PC-3 (cell line): ENCODE measurements around the gene TTC14. TPM values are rescaled to one million over a fixed set of nuclear protein-coding genes. Genes with fewer than 3 reads are reported as not detected.

ENCODE experiments used
- ATAC-seq: fragments of 200-7000 bp; cut with Tn5 transposase; 2 replicates; pipeline ENCODE4 v1.9.1; 2020; ENCODE audit warnings: mild to moderate bottlenecking, moderate library complexity
- BruUV-seq: library from RNA; stranded (reverse); fragments of 400-500 nt; replicated peaks from 2 replicates; lab custom pipeline; 2021; lab: Mats Ljungman, UMichigan
- CTCF ChIA-PET: fragments of 300-600 bp; sonication (Branson Sonifier 250); formaldehyde crosslinking; loops from one replicate; lab custom pipeline; 2022; ENCODE audit warnings: antibody characterized with exemption; lab: Charles Lee
- POLR2A ChIA-PET: fragments of 300-600 bp; sonication (Branson Sonifier 250); formaldehyde crosslinking; loops from one replicate; lab custom pipeline; 2022; ENCODE audit warnings: antibody characterized with exemption; ENCODE audit not compliant: unreplicated experiment; lab: Charles Lee
- DNase-seq: peaks from one replicate; pipeline ENCODE4 v3.0.0-alpha.2; 2015
- H2AFZ ChIP-seq: fragments of 300-600 bp; sonication (generic); 2 replicates; pipeline ENCODE4 v1.6.0; 2016; ENCODE audit warnings: antibody characterized with exemption, low read length
- H3F3A ChIP-seq: fragments of 300-600 bp; sonication (generic); one replicate; pipeline ENCODE4 v1.6.0; 2017; ENCODE audit warnings: antibody characterized with exemption, low read length, control low read depth, mild to moderate bottlenecking; ENCODE audit not compliant: unreplicated experiment
- H3K27ac ChIP-seq: fragments of 300-600 bp; sonication (generic); 2 replicates; pipeline ENCODE4 v1.5.1; 2016; ENCODE audit warnings: mild to moderate bottlenecking, low read length
- H3K27me3 ChIP-seq: fragments of 300-600 bp; sonication (generic); 2 replicates; pipeline ENCODE4 v1.6.1; 2016; ENCODE audit warnings: low read length, mixed read lengths
- H3K36me3 ChIP-seq: fragments of 300-600 bp; sonication (generic); 2 replicates; pipeline ENCODE4 v1.6.1; 2016; ENCODE audit warnings: low read depth, mixed run types, low read length, mixed read lengths
- H3K4me1 ChIP-seq: fragments of 300-600 bp; sonication (generic); 2 replicates; pipeline ENCODE4 v1.5.1; 2016; ENCODE audit warnings: low read length; ENCODE audit not compliant: insufficient read depth
- H3K4me2 ChIP-seq: fragments of 300-600 bp; sonication (generic); 2 replicates; pipeline ENCODE4 v1.6.0; 2016; ENCODE audit warnings: low read length
- H3K4me3 ChIP-seq: fragments of 300-600 bp; sonication (generic); 2 replicates; pipeline ENCODE4 v1.5.1; 2016; ENCODE audit warnings: mild to moderate bottlenecking, low read length, mixed read lengths
- H3K79me2 ChIP-seq: fragments of 300-600 bp; sonication (generic); 2 replicates; pipeline ENCODE4 v1.6.1; 2017; ENCODE audit warnings: low read length, mixed read lengths
- H3K9ac ChIP-seq: fragments of 300-600 bp; sonication (generic); 2 replicates; pipeline ENCODE4 v1.6.0; 2016; ENCODE audit warnings: mild to moderate bottlenecking, low read length
- H3K9me2 ChIP-seq: fragments of 300-600 bp; sonication (generic); replicated peaks from 2 replicates; pipeline ENCODE4 v1.6.1; 2016; ENCODE audit warnings: mixed run types, low read length, mixed read lengths
- H3K9me3 ChIP-seq: fragments of 300-600 bp; sonication (generic); 2 replicates; pipeline ENCODE4 v1.6.1; 2016; ENCODE audit warnings: low read length, mixed read lengths
- H4K20me1 ChIP-seq: fragments of 300-600 bp; sonication (generic); 2 replicates; pipeline ENCODE4 v1.6.1; 2016; ENCODE audit warnings: low read length, mixed read lengths
- CTCF ChIP-seq: fragments of 300-600 bp; sonication (generic); conservative IDR thresholded peaks from 2 replicates; pipeline ENCODE4 v1.5.1; 2017; ENCODE audit warnings: antibody characterized with exemption, low read depth, mild to moderate bottlenecking, low read length
- EZH2 ChIP-seq: fragments of 300-600 bp; sonication (generic); IDR thresholded peaks from one replicate; pipeline ENCODE4 v1.6.1; 2017; ENCODE audit warnings: antibody characterized with exemption, mild to moderate bottlenecking, low read length; ENCODE audit not compliant: unreplicated experiment
- EZH2phosphoT487 ChIP-seq: fragments of 300-600 bp; sonication (generic); IDR thresholded peaks from 2 replicates; pipeline ENCODE4 v1.6.1; 2018; ENCODE audit warnings: mild to moderate bottlenecking, antibody characterized with exemption, low read length, borderline replicate concordance
- intact Hi-C: fragments of 100-400 bp; cut with micrococcal nuclease; formaldehyde crosslinking; loops from 2 replicates; pipeline ENCODE4 v1.9.0; 2023
- total RNA-seq: library from RNA; depleted of rRNA; stranded (reverse); fragments of >200 nt; gene quantifications from 2 replicates; pipeline ENCODE4 v1.2.3, GENCODE V29; 2014

TTC14 gene
- total RNA-seq, 1 experiment from 2014 or later = 18.0 TPM

DNA sequence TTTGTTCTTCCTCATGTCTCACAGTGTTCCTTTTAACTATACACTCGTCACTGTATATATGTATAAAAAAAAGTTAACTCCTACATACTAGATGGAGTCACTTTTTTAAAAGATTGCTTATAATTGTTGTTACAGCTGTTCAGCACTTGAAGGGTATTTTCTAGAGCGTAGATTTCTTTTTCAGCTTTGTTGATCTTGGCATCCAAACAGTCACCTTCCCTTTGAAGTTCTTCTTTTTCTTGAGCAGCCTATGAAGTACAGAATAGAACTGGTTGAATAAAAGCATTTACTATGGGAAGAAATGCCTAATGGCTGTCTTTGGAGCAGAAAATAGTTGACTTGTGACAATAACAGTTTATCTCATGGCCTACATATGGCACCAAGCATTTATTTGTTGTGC lies 17.8 kb downstream of the TTC14 start:
- BruUV-seq = no TSS peak
- CTCF ChIA-PET = no interaction called here
- intact Hi-C loops = no loop called here

GRCh38 chr3:180624714-180625113 lies 22.8 kb downstream of the TTC14 start:
- Histone ChIP-seq H3K4me1 (no peaks in the 10 kb centered on the region), H3K9ac (no peak overlapping the region), H3F3A (no peaks in the 10 kb centered on the region), H3K36me3 (peaks cover 5% of the 10 kb centered on the region), H3K4me3 (no peak overlapping the region), H3K79me2 (no peaks in the 10 kb centered on the region), H3K27ac (no peak overlapping the region), H4K20me1 (no peaks in the 10 kb centered on the region), H3K9me2 (no peaks in the 10 kb centered on the region), H3K4me2 (no peak overlapping the region), H3K27me3 (no peaks in the 10 kb centered on the region), H2AFZ (no peak overlapping the region), H3K9me3 (no peaks in the 10 kb centered on the region)
- intact Hi-C loops = no loop called here
- ATAC-seq (no peak), DNase-seq (no peak)
- ChIA-PET CTCF (no interaction called here), POLR2A (no interaction called here)
- no TSS peak for BruUV-seq
- TF ChIP-seq CTCF (no peak), EZH2 (no peak), EZH2phosphoT487 (no peak)

More for the DNA sequence above, 17.8 kb downstream of the TTC14 start:
- Histone ChIP-seq H3K79me2 (no peaks in the 10 kb centered on the region), H3K36me3 (peaks cover 6% of the 10 kb centered on the region; the same call in 1 of the 2 replicates), H3K9me2 (no peaks in the 10 kb centered on the region), H3K9ac (no peak overlapping the region), H2AFZ (no peak overlapping the region), H3K27me3 (no peaks in the 10 kb centered on the region), H3K4me3 (no peak overlapping the region), H3K9me3 (no peaks in the 10 kb centered on the region), H3K4me1 (no peaks in the 10 kb centered on the region), H4K20me1 (0 out of 2 replicates have a peak, but pooled peaks cover 2% of the 10 kb centered on the region), H3K4me2 (no peak overlapping the region), H3F3A (no peaks in the 10 kb centered on the region), H3K27ac (no peak overlapping the region)
- DNase-seq (no peak), ATAC-seq (no peak)
- POLR2A ChIA-PET = no interaction called here
- TF ChIP-seq CTCF (no peak), EZH2phosphoT487 (no peak), EZH2 (no peak)

DNA sequence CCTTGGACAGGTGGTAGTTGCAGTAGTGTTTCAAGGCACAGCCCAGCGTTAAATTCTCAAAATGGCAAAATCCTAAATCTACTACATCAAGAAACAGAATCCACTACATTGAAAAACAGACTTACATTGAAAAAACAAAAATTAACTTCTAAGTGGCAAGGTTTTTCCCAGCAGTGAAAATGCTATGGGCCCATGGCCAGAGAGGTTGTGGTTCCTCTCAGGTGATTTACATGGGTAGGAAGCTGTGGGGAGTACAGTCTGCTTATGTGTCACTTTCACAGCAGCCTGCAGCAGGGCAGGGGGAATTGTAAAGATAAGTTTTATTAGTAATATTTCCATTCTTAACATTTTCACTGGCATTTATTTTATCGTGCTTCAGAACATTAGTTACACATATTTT lies 24.9 kb downstream of the TTC14 start:
- Histone ChIP-seq H3F3A (no peaks in the 10 kb centered on the region), H4K20me1 (0 out of 2 replicates have a peak, but pooled peaks cover 5% of the 10 kb centered on the region), H3K9ac (no peak overlapping the region), H3K9me3 (no peaks in the 10 kb centered on the region), H2AFZ (no peak overlapping the region), H3K9me2 (no peaks in the 10 kb centered on the region), H3K27ac (no peak overlapping the region), H3K79me2 (no peaks in the 10 kb centered on the region), H3K4me3 (no peak overlapping the region), H3K27me3 (no peaks in the 10 kb centered on the region), H3K4me2 (no peak overlapping the region), H3K4me1 (no peaks in the 10 kb centered on the region), H3K36me3 (peaks cover 5% of the 10 kb centered on the region)
- DNase-seq (no peak), ATAC-seq (no peak)
- no TSS peak for BruUV-seq
- ChIA-PET CTCF (no interaction called here), POLR2A (no interaction called here)
- no peak for TF ChIP-seq EZH2phosphoT487
- TF ChIP-seq CTCF = no peak
- no peak for TF ChIP-seq EZH2
- intact Hi-C loops = no loop called here
